GM10248 (cell line): ENCODE measurements around the gene PLEKHG4.

Experiments used
- CTCF ChIA-PET: fragments of 300-600 bp; sonication (Branson Sonifier 250); formaldehyde crosslinking; extraction: SDS; loops from one replicate; lab custom pipeline; 2021; ENCODE audit warnings: antibody characterized with exemption; lab: Yijun Ruan, JAX
- POLR2A ChIA-PET: fragments of 350-650 bp; sonication (Branson Sonifier 250); formaldehyde crosslinking; extraction: SDS; loops from one replicate; lab custom pipeline; 2020; ENCODE audit warnings: antibody characterized with exemption; lab: Yijun Ruan, JAX
- DNase-seq: peaks from one replicate; pipeline ENCODE4 v3.0.0; 2012; ENCODE audit errors: extremely low spot score
- CTCF ChIP-seq: IDR thresholded peaks from 2 replicates; pipeline ENCODE4 v1.5.1; 2012; ENCODE audit warnings: mild to moderate bottlenecking, low read depth; ENCODE audit errors: extremely low read depth, missing control alignments, control extremely low read depth

Gene PLEKHG4

DNA sequence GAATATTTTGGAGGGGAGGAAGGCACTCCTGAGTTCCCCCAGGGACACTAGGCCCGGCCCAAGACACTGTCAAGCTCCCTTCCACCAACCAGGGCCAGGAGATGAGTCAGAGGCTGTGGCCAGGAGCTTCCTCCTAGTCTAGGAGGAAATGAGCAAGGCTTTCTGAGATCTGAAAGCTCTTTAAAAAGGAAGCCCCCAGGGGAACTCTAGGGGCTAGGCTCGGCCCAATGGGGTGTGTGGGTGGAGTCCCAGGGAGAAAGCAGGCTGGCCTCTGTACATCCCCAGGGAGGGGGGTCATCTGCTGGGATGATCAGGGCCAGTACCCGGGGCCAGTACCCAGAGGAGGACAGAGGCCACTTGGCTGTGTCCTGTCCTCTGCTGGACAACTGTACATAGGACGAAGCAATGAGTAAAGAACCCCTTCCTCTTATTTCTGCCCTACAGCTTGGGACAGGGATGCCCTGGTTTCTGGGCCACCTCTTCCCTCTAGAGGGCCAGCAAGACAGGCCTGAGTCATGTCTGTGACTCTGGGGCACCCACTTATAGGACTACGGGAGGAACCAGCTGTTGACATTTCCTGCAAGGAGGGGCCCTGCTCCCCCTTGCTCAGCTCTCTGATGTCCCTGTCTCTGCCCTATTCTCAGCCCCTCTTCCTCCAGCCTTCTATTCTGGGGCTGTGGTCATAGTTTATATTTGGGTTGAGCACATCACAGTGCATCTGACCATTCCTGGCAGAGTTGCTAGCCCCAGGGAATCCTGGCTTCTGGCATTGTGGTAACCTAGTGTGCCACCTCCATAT lies 34.7 kb upstream of the PLEKHG4 start:
- peak; percentile 86 for DNase-seq
- TF ChIP-seq CTCF = no peak
- CTCF ChIA-PET = interaction anchor here (0.9 to 5.3 kb wide), 13 partner anchors 11 to 319 kb away, joined by 3 to 32 read pairs (median 3); partner anchors contain the start of genes EXOC3L1 and TMEM208
- POLR2A ChIA-PET = interaction anchor here (0.6 to 1.9 kb wide), 4 partner anchors 9 to 18 kb away, joined by 3 to 8 read pairs (median 5); partner anchors contain the start of gene TMEM208

DNA sequence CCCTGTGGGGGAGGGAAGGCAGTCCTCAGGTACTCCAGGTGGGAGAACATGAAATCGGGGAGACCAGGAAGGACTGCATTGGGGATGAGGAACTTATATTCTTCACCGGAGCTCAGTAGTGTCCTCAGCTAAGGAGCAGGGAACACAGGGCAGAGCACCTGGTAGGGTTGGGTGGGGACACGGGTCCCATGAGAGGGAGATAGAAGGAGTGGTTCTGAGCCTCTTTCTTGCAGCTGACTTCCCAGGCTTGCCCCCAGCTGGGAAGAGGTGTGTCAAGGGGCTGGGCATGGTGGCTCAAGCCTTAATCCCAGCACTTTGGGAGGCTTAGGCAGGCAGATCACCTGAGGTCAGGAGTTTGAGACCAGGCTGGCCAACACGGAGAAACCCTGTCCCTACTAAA lies 34.1 kb upstream of the PLEKHG4 start:
- CTCF ChIA-PET = interaction anchor here (1.4 to 5.3 kb wide), 8 partner anchors 7 to 318 kb away, joined by 3 to 32 read pairs (median 12); partner anchors contain the start of gene TMEM208
- TF ChIP-seq CTCF = no peak
- DNase-seq = no peak
- POLR2A ChIA-PET = interaction anchor here (1.5 to 1.9 kb wide), 2 partner anchors 14 to 18 kb away, joined by 7 to 8 read pairs; partner anchors contain the start of gene TMEM208

DNA sequence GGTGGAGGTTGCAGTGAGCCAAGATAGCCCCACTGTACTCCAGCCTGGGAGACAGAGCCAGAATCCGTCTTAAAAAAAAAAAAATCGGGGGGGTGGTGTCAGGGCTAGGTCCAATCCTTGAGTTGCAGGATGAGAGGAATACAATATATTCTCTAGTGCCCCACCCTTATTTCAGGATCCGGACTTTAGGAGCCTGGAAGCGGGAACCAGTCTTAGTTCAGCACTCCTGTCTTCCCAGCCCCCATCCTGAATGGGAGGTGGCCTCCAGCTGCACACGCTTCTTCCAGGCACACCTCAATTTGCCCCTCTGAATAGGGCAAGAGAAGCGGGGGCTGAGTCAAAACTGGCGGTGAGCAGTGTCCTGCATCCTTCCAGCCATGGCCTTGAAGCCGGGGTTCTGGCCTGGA lies 33.7 kb upstream of the PLEKHG4 start:
- POLR2A ChIA-PET = interaction anchor here (2.4 kb wide), 1 partner anchor 16 kb away, joined by 11 read pairs; no protein-coding TSS in a partner anchor
- CTCF ChIA-PET = interaction anchor here (2.1 to 5.3 kb wide), 6 partner anchors 7 to 183 kb away, joined by 7 to 32 read pairs (median 14); partner anchors contain the start of gene TMEM208
- DNase-seq = no peak
- TF ChIP-seq CTCF = no peak

GRCh38 chr16:67246081-67246755 lies 33.1 kb upstream of the PLEKHG4 start:
- peak; percentile 42 for TF ChIP-seq CTCF
- CTCF ChIA-PET = interaction anchor here (1.6 to 5.3 kb wide), 8 partner anchors 8 to 228 kb away, joined by 4 to 32 read pairs (median 12); partner anchors contain the start of gene TMEM208
- peak; percentile 76 for DNase-seq
- POLR2A ChIA-PET = interaction anchor here (1.5 to 2.4 kb wide), 2 partner anchors 17 to 19 kb away, joined by 9 to 11 read pairs; partner anchors contain the start of gene TMEM208

DNA sequence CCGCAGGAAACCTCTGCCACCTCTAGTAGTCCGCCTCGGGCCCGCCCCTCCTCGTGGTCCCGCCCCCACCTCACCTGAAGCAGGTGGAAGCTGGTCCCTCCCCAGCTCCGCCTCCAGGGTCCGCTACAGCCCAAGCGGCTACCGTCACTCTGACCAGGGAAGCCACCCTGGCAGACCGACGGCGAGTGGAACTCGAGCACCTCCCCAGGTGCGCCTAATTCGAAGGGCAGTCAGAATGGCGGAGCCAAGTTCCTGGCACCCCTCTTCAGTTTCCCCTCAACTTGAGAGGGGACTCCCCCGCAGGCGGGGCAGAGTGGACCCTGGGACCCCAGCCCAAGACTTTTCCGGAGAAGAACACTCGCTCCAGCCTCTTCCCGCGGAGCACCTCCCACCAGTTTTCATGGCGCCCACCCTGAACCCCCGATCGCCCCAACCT lies 32.6 kb upstream of the PLEKHG4 start:
- DNase-seq = peak; percentile 44
- CTCF ChIA-PET = interaction anchor here (1.5 to 5.3 kb wide), 8 partner anchors 9 to 229 kb away, joined by 4 to 32 read pairs (median 12); partner anchors contain the start of gene TMEM208
- POLR2A ChIA-PET = interaction anchor here (1.3 to 2.4 kb wide), 4 partner anchors 8 to 20 kb away, joined by 5 to 11 read pairs (median 7); partner anchors contain the start of gene TMEM208
- no peak for TF ChIP-seq CTCF
